Stomach smooth muscle (tissue), 2 donors: ENCODE data around the gene NTSR1.

ENCODE experiments used
- H3K27ac ChIP-seq: one replicate; pipeline ENCODE4 v1.7.0; 2013; ENCODE audit warnings: mild to moderate bottlenecking, low read length, inconsistent platforms
- H3K27me3 ChIP-seq, 2 donors: one replicate each; pipeline ENCODE4 v1.7.0; 2013; ENCODE audit warnings: low read length in 2 of 2; ENCODE audit not compliant: insufficient read depth in 2 of 2, control insufficient read depth in 1 of 2
- H3K36me3 ChIP-seq, 2 donors: one replicate each; pipeline ENCODE4 v1.7.0; 2013; ENCODE audit warnings: low read length in 2 of 2; ENCODE audit not compliant: control insufficient read depth in 2 of 2, insufficient read depth in 2 of 2
- H3K4me1 ChIP-seq: one replicate; pipeline ENCODE4 v1.7.0; 2013; ENCODE audit warnings: low read length; ENCODE audit not compliant: control insufficient read depth, insufficient read depth
- H3K4me3 ChIP-seq, 2 donors: one replicate each; pipeline ENCODE4 v1.7.0; 2013; ENCODE audit warnings: low read length in 2 of 2
- H3K9ac ChIP-seq, 2 donors: one replicate each; pipeline ENCODE4 v1.7.0; 2013; ENCODE audit warnings: low read length in 2 of 2, mild to moderate bottlenecking in 1 of 2
- H3K9me3 ChIP-seq, 2 donors: one replicate each; pipeline ENCODE4 v1.7.0; 2013; ENCODE audit warnings: low read length in 2 of 2; ENCODE audit not compliant: control insufficient read depth in 2 of 2
- donor health status: healthy.
- donor health status: Pancreatic carcinoma.

Gene NTSR1

DNA sequence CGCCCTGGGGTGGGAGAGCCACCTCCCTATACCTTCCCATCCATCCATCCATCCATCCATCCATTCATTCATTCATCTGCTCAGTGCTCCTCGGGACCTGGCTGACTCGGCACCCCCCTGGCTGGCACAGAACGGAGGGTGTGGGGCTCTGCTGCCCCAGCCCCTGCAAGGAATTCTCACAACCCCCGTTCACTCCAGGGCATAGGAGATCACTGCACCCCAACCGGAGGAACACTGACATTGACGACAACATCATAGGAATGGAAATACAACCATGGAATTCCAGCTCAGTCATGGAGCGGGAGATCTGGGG is 59.6 kb downstream of the NTSR1 start:
- no peak overlapping the region for H3K27ac ChIP-seq
- no peak overlapping the region for H3K9ac ChIP-seq
- H3K36me3 ChIP-seq = no peaks in the 10 kb centered on the region
- H3K27me3 ChIP-seq = peaks cover 0 to 4% of the 10 kb centered on the region in 2 donors
- peaks cover 22% of the 10 kb centered on the region for H3K4me1 ChIP-seq
- H3K9me3 ChIP-seq = no peaks in the 10 kb centered on the region
- H3K4me3 ChIP-seq = no peak overlapping the region

DNA sequence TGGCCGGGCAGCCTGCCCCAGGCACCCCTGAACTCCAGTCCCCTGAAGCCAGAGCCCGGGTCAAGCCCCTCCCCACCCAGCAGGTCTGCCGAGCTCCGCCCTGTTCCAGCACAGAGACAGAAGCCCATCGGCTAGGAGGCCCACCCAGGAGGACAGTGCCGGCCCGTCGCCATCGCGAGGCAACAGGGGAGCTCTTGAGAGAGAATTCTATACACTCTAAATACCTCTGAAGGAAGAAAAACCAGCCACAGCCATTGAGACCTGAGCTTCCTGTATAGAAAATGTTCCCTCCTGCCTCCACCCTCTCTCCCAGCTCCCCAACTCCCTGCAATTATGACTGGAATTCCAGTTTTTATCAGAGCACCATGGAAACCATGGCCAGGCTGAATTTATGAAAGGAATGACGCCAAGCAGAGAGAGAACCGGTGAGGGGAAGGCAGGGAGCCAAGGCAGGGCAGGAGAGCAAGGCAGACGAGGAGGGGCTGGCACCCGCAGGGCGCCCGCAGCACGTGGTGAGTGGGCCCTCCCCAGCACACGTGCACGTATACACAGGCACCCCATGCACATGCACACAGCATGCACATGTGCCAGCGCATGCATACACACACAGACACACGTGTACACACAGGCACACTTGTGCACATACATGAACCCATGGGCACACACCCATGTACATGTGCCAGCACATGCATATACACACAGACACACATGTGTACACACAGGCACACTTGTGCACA is 60.1 kb downstream of the NTSR1 start:
- Histone ChIP-seq H3K36me3 (no peaks in the 10 kb centered on the region), H3K4me3 (peak overlapping the region in 1 of 2 donors; percentile 22), H3K9ac (no peak overlapping the region), H3K4me1 (peaks cover 27% of the 10 kb centered on the region), H3K27ac (no peak overlapping the region), H3K9me3 (no peaks in the 10 kb centered on the region), H3K27me3 (peaks cover 0 to 4% of the 10 kb centered on the region in 2 donors)

DNA sequence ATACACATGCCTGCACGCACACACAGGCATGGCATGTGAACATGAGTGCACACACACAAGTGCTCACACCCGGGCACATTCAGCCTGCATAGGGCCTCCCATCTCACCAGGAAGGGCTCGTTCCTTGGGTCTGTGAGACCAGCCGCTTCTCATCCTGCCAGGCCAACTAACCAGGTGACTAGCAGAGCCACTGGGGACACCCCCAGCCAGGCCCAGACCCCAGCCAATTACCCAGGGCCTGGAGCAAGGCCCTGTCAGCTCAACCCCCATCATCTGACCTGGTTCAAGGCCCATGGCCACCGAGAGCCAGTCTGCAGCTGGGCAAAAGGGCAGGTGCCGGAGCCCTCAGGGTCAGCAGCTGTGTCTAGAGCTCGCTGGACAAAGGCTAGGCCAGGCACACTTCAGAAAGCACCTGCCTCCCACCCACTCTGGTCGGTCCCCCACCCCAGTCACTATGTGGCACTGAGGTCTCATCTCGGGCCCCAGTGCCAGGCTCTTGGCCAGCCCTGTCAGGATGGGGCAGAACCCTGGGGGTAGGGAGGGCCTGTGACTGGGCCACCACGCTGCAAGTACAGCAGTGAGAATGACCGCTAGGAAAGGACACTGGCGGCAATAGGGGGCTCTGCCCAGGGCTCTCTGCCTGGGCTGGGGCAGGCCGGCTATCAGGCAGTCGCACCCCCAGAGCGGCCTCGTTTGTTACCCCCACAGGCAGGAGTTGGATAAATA is 60.9 kb downstream of the NTSR1 start:
- no peak overlapping the region for H3K27ac ChIP-seq
- H3K9me3 ChIP-seq = no peaks in the 10 kb centered on the region
- peaks cover 28% of the 10 kb centered on the region for H3K4me1 ChIP-seq
- H3K27me3 ChIP-seq = peaks cover 0 to 4% of the 10 kb centered on the region in 2 donors
- no peak overlapping the region for H3K4me3 ChIP-seq
- H3K36me3 ChIP-seq = no peaks in the 10 kb centered on the region
- no peak overlapping the region for H3K9ac ChIP-seq

DNA sequence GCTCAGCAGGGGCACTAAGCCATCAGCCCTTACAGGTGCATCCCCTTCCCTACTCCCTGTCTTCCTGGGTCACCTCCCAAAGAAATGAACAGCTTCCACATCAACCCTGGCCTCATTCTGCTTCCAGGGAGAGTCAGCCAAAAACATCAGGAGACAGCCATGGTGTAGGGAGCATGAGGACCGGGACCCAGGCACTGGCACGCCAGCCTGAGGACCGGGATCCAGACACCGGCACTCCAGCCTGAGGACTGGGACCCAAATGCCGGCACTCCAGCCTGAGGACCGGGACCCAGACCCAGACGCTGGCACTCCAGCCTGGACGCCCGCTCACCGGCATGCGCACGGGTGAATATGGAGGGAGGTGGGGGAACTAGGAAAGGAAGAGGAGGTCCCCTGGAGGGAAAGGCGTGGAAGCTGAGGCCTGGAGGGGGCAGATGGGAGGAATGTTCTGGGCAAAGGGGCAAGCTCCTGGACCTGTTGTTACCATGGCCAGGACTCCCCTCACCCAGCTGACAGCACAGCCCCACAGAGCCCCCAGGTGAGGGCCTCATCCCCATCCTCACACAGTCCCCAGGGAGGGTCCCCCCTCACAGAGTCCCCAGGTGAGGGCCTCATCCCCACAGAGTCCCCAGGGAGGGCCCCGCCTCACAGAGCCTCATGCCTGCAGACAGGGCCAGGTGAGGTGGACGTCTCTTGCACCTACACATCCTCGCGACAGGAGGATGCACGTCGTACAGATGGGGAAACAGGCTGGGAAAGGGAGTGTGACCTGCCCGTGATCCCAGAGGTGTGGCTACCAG is 61.7 kb downstream of the NTSR1 start:
- no peak overlapping the region for H3K27ac ChIP-seq
- no peaks in the 10 kb centered on the region for H3K36me3 ChIP-seq
- no peak overlapping the region for H3K9ac ChIP-seq
- no peaks in the 10 kb centered on the region for H3K9me3 ChIP-seq
- peaks cover 0 to 2% of the 10 kb centered on the region in 2 donors for H3K27me3 ChIP-seq
- H3K4me1 ChIP-seq = peaks cover 31% of the 10 kb centered on the region
- H3K4me3 ChIP-seq = no peak overlapping the region

- H3K36me3 ChIP-seq = no peaks in the 10 kb centered on the region
- H3K4me3 ChIP-seq = no peak overlapping the region
- peaks cover 0 to 2% of the 10 kb centered on the region in 2 donors for H3K27me3 ChIP-seq
- peaks cover 31% of the 10 kb centered on the region for H3K4me1 ChIP-seq
- H3K9ac ChIP-seq = no peak overlapping the region
- no peaks in the 10 kb centered on the region for H3K9me3 ChIP-seq
- no peak overlapping the region for H3K27ac ChIP-seq
These were observed 62.3 kb downstream of the NTSR1 start for GRCh38 chr20:62770916-62771315.

- Histone ChIP-seq H3K4me3 (no peak overlapping the region), H3K9me3 (no peaks in the 10 kb centered on the region), H3K9ac (no peak overlapping the region), H3K36me3 (no peaks in the 10 kb centered on the region), H3K27me3 (peaks cover 0 to 2% of the 10 kb centered on the region in 2 donors), H3K27ac (no peak overlapping the region), H3K4me1 (peaks cover 31% of the 10 kb centered on the region)
These were observed 62.9 kb downstream of the NTSR1 start for GRCh38 chr20:62771396-62772102.

DNA sequence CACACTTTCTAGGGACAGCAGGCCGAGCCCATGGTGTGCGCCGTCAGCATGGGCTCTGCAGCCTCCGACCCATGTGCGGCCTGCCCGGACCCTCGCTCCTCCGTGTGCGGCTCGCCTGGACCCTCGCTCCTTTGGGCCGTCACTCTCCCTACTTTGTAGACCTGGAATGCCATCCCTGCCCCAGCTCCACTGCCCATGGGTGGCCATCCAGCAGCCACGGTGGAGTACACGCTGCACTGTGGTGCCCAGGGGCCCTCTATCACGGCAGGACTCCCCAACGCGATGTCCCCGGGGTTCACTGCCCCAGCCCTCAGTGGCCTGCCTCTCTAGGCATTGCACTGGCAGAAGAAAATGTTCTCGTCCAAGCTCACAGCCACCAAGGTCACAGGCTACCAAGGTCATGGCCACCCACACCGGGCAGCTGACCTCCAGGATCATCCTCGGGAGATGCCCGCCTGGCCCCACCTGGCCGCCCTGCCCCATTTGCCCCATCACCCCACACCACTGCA is 63.5 kb downstream of the NTSR1 start:
- Histone ChIP-seq H3K4me1 (peaks cover 31% of the 10 kb centered on the region), H3K27ac (no peak overlapping the region), H3K4me3 (no peak overlapping the region), H3K9ac (no peak overlapping the region), H3K9me3 (no peaks in the 10 kb centered on the region), H3K36me3 (no peaks in the 10 kb centered on the region), H3K27me3 (peaks cover 0 to 2% of the 10 kb centered on the region in 2 donors)

- no peaks in the 10 kb centered on the region for H3K36me3 ChIP-seq
- H3K4me1 ChIP-seq = peaks cover 31% of the 10 kb centered on the region
- H3K27me3 ChIP-seq = peaks cover 0 to 2% of the 10 kb centered on the region in 2 donors
- H3K4me3 ChIP-seq = no peak overlapping the region
- no peaks in the 10 kb centered on the region for H3K9me3 ChIP-seq
- peak overlapping the region; percentile 41 for H3K27ac ChIP-seq
- no peak overlapping the region for H3K9ac ChIP-seq
These were observed 64.0 kb downstream of the NTSR1 start for GRCh38 chr20:62772619-62772989.

- Histone ChIP-seq H3K27me3 (peaks cover 0 to 2% of the 10 kb centered on the region in 2 donors), H3K4me3 (peak overlapping the region in 1 of 2 donors; percentile 8), H3K9ac (no peak overlapping the region), H3K9me3 (no peaks in the 10 kb centered on the region), H3K27ac (peak overlapping the region; percentile 41), H3K36me3 (no peaks in the 10 kb centered on the region), H3K4me1 (peaks cover 27% of the 10 kb centered on the region)
These were observed 64.6 kb downstream of the NTSR1 start for GRCh38 chr20:62772990-62773844.
